Fibroblast of the aortic adventitia (primary cell): ENCODE results near the gene SORCS1. TPM values are rescaled to one million over a fixed set of nuclear protein-coding genes. Genes with fewer than 3 reads are reported as not detected.

Experiments used
- DNase-seq: peaks from one replicate; pipeline ENCODE4 v3.0.0-alpha.2; 2010; ENCODE audit warnings: low read depth
- H3K4me3 ChIP-seq: 2 replicates; pipeline ENCODE4 v1.5.1; 2011; ENCODE audit warnings: low read depth, mild to moderate bottlenecking, control low read depth, low read length, moderate library complexity
- CTCF ChIP-seq: IDR thresholded peaks from 2 replicates; pipeline ENCODE4 v1.5.1; 2011; ENCODE audit warnings: mild to moderate bottlenecking, low read length, control low read depth, inconsistent platforms; ENCODE audit not compliant: insufficient read depth
- total RNA-seq: library from RNA; depleted of rRNA; stranded (reverse); fragments of >200 nt; gene quantifications from 2 replicates; pipeline ENCODE4 v1.2.3, GENCODE V29; 2012; ENCODE audit warnings: low replicate concordance

Gene SORCS1
- total RNA-seq, 1 donor = not detected

- DNase-seq = no peak
- H3K4me3 ChIP-seq = no peak overlapping the region
- TF ChIP-seq CTCF = no peak
These were observed 205.7 kb downstream of the SORCS1 start for GRCh38 chr10:106958589-106959361.

GRCh38 chr10:106957823-106958588 is 206.5 kb downstream of the SORCS1 start:
- TF ChIP-seq CTCF = no peak
- H3K4me3 ChIP-seq = no peak overlapping the region
- DNase-seq = no peak

GRCh38 chr10:106956216-106956915 is 208.1 kb downstream of the SORCS1 start:
- DNase-seq = no peak
- H3K4me3 ChIP-seq = no peak overlapping the region
- no peak for TF ChIP-seq CTCF

- DNase-seq = no peak
- no peak overlapping the region for H3K4me3 ChIP-seq
- no peak for TF ChIP-seq CTCF
These were observed 209.4 kb downstream of the SORCS1 start for GRCh38 chr10:106955133-106955532.

- TF ChIP-seq CTCF = no peak
- DNase-seq = no peak
- no peak overlapping the region for H3K4me3 ChIP-seq
These were observed 212.5 kb downstream of the SORCS1 start for GRCh38 chr10:106952033-106952432.

GRCh38 chr10:106949680-106950478 is 214.6 kb downstream of the SORCS1 start:
- DNase-seq = no peak
- no peak overlapping the region for H3K4me3 ChIP-seq
- TF ChIP-seq CTCF = no peak
